Epithelial cell of esophagus (primary cell): ENCODE measurements around the gene SUMO3.

Experiments
- DNase-seq: peaks from one replicate; pipeline ENCODE4 v3.0.0; 2010; ENCODE audit warnings: low read depth
- H3K4me3 ChIP-seq: 2 replicates; pipeline ENCODE4 v1.5.1; 2011; ENCODE audit warnings: mild to moderate bottlenecking, low read length, control low read depth
- TF ChIP-seq, protein P1 (sequence below): IDR thresholded peaks from 2 replicates; pipeline ENCODE4 v1.5.1; 2011; ENCODE audit warnings: low read depth, mild to moderate bottlenecking, low read length, control low read depth, inconsistent platforms; ENCODE audit not compliant: insufficient read depth; ENCODE audit errors: missing control alignments

SUMO3 gene

DNA sequence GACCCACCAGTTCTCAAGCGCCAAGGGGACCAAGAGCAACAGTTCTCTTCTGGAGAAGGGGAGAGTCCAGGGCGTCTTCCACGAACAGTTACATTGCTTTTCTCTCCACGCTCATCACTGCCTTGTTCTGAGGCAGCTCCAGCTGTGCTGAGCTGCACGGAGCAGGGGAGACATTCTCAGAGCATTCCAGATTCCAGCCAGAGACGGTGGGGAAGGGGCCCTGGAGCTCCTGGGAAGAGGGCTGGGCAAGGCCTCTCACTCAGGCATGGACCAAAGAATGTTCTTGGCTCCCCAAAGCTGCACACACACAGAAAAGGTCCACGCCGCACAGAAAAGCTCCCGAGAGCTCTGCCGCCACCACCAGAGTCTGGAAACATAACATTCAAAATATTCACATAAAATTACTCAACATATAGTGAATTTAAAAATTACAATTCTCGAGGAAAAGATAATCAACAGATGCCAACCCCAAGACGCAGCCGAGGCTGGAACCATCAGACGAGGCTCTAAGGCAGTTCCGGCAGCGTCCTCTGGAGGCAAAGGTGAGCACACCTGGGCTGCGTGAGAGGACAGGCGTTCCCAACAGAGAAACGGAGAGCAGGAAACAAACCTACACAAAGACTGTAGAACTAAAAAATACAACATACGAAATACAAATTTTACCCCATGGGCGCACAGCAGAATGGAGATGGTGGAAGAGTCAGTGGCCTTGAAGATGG lies 56.7 kb downstream of the SUMO3 start:
- TF ChIP-seq, protein P1, sequence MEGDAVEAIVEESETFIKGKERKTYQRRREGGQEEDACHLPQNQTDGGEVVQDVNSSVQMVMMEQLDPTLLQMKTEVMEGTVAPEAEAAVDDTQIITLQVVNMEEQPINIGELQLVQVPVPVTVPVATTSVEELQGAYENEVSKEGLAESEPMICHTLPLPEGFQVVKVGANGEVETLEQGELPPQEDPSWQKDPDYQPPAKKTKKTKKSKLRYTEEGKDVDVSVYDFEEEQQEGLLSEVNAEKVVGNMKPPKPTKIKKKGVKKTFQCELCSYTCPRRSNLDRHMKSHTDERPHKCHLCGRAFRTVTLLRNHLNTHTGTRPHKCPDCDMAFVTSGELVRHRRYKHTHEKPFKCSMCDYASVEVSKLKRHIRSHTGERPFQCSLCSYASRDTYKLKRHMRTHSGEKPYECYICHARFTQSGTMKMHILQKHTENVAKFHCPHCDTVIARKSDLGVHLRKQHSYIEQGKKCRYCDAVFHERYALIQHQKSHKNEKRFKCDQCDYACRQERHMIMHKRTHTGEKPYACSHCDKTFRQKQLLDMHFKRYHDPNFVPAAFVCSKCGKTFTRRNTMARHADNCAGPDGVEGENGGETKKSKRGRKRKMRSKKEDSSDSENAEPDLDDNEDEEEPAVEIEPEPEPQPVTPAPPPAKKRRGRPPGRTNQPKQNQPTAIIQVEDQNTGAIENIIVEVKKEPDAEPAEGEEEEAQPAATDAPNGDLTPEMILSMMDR: peak; percentile 65
- no peak overlapping the region for H3K4me3 ChIP-seq
- peak; percentile 42 for DNase-seq

DNA sequence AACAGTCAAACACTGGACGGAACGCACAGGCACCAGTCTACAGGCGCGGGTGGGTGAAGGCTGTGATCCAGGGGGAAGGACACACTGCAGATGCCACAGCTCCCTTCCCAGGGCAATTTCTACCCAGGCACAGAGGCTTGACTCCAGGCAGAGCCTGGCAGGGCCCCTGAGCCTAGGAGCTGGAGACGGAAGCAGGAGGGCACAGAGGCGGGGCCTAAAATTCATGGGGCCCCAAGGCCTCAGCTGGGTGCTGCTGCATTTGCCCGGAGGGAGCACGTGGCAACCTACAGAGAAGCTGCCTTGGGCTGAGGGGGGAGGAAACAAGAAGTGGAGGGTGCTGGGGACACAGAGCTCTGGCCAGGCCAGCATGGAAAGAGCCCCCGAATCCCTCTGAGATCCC lies 57.5 kb downstream of the SUMO3 start:
- DNase-seq: no peak
- H3K4me3 ChIP-seq: no peak overlapping the region
- TF ChIP-seq, protein P1: no peak

DNA sequence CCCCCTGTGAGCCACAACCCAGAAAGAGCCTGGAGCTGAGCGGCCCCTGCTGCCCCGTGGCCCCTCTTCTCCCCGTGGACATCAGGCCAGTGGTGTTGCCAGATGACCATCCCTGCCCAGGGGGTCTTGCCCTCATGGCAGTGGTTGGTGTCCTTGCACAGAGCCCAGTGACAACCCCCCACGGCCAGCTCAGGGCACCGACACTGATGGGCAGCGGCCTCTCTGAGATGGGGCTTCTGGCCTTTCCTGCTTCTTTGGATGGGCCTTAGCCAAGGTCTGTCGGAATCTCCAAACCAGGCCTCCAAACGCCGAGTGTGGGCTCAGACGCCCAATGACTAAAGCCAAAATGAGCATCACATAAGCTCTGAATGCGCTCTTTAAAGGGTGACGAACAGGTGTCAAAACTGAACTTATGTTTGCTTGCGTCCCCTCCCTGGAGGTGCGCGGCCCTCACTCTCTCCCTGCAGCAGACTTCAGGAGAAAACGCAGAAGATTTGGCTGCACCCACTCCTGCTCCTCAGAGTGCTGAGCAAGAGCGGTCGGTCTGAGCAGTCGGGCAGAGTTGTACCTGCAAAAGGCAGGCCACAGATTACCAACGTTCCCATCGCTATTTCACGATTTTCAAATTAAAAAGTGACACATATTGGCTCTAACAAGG lies 58.1 kb downstream of the SUMO3 start:
- TF ChIP-seq, protein P1: no peak
- DNase-seq: no peak
- no peak overlapping the region for H3K4me3 ChIP-seq

DNA sequence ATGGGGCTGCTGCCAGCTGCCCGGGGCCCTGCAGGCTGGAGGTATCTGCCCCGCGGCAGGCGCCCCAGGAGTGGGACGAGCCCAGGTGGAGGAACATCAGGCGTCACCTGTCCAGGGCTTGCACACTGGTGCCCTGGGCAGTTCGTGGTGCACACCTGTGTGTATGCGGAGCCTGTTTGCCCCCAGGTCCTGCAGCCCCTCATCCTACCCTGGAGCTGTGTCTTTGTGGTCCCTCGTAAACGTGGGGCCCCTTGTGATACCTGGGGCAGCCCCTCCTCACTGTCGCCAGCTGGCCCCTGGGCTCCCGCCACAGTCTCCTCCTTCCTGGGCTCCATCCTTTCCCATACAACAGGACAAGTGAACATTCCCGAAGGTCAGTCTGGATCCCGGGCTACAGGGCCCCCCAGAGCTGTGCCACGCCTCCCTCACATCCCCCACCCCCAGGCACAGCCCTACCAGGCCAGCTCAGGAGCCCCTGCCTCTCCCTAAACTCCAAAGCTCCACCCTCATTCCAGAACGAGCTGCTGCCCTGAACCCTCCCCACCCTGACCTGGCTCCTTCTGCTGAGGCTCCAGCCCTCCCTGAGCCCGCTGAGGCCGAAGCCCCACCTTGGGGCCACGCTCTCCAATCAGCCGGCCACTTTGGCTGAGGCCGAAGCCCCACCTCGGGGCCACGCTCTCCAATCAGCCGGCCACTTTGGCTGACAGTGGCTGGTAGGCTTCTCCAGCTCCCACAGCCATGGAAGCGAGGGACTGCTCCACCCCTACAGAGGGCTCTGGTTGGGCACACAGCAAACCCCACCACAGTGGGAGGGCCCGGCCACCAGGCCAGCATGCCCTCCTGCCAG lies 58.9 kb downstream of the SUMO3 start:
- no peak for DNase-seq
- no peak overlapping the region for H3K4me3 ChIP-seq
- TF ChIP-seq, protein P1: no peak

DNA sequence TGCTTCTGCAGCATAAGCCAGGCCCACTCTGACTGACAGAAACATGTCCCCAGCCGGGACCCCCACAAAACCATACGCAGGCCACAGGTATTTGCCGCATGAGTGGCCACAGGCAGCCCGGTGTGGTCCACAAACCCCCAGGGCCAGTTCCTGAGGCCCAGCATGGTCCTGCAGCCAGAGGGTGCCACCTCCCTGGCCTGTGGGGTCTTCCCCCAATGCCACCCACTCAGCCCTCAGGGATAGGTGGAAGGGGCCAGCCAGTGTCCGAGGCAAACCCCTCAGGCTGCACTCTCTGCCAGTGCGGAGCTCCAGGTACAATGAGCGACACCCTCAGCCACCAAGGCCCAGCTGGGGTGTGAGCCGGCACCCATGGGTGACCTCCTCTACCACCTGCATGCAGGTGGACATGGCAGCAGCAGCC lies 59.7 kb downstream of the SUMO3 start:
- TF ChIP-seq, protein P1: no peak
- no peak overlapping the region for H3K4me3 ChIP-seq
- no peak for DNase-seq

DNA sequence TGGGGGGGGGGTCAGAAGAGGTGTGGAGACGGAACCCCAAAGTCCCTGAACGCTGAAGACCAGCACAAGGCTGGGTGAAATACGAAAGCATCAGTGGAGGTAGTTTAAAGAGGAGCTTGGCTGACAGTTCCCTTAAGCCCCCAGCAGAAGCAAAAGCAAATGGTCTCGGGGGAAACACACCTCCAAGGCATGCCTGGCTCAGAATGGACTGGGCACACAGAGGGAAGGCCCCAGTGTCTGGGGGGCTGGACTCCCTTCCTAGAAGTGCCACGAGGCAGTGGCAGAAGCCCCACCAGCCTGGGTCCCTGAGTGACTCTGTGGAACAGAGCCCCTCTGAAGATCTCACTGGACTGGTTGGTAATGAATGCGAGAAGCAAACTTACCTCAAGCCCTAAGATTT lies 60.1 kb downstream of the SUMO3 start:
- TF ChIP-seq, protein P1: no peak
- DNase-seq: no peak
- H3K4me3 ChIP-seq: no peak overlapping the region
